HEK293 (cell line): ENCODE results near the gene RBMXL3.

Experiments
- CTCF ChIP-seq: fragments of 450-650 bp; formaldehyde crosslinking; IDR thresholded peaks from 2 replicates; pipeline ENCODE4 v1.5.1; 2016; ENCODE audit warnings: missing biosample characterization, missing genetic modification characterization
- ZNF366 ChIP-seq: fragments of 450-650 bp; formaldehyde crosslinking; conservative IDR thresholded peaks from 2 replicates; pipeline ENCODE4 v1.5.1; 2016; ENCODE audit warnings: missing biosample characterization, missing genetic modification characterization
- ZNF561 ChIP-seq: fragments of 450-650 bp; IDR thresholded peaks from 2 replicates; pipeline ENCODE4 v1.5.1; 2018; ENCODE audit warnings: missing biosample characterization, missing genetic modification characterization, borderline replicate concordance
- ZNF768 ChIP-seq: fragments of 450-650 bp; formaldehyde crosslinking; IDR thresholded peaks from 2 replicates; pipeline ENCODE4 v1.5.1; 2018; ENCODE audit warnings: missing biosample characterization, mild to moderate bottlenecking, missing genetic modification characterization

GRCh38 chrX:115183980-115184379, 5.2 kb upstream of the RBMXL3 start:
- no peak for TF ChIP-seq ZNF366 (tag by site-specific recombination)
- no peak for TF ChIP-seq ZNF768 (tag by site-specific recombination)
- TF ChIP-seq CTCF (tag by site-specific recombination) = no peak
- no peak for TF ChIP-seq ZNF561 (tag by site-specific recombination)
